ENCODE results near the gene TMEM272. TPM values are rescaled to one million over a fixed set of nuclear protein-coding genes. Genes with fewer than 3 reads are reported as not detected.

TMEM272 gene
- total RNA-seq, 6 donors from 2014 or later = 0.13 to 0.44 (median 0.17) TPM; not detected in 3

DNA sequence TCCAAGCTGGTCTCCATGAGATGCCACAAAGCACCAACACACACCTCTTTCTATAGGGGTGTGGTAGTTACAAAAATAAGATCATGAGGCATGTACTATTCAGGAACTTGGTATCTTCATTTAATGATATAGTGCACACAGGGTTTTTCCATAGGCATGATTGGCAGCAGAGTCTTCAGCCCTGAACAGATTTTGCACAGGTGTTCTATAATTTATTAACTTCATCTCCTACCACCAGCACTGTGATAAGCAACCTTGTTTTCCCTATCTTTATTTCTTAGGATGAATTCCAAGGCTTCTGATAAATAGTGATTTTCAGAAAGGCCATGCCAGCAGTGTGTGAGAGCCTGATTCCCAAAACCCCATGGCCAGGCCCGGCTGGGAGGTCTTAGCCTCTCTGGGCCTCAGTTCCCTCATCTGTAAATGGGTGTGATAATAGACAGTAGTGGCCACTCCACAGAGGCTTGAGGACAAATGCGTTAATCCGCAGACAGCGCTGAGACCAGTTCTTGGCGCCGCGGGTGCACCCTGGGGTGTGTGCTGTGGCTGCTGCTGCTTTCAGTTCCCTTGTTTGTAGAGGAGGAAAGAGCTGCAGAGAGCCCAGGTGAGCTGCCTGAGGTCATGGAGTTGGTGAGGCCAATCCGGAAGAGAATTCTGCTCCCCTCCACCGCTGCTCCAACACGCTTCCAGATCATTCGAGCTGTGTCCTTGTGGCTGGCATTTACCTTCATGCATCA, 74.1 kb downstream of the TMEM272 start:
- TF ChIP-seq POLR2AphosphoS5 (IDR thresholded peaks at IDR 0.05) (no peak), EP300 (IDR thresholded peaks at IDR 0.05) (no peak), POLR2A (IDR thresholded peaks at IDR 0.05) (no peak)
- TF ChIP-seq, protein P1, sequence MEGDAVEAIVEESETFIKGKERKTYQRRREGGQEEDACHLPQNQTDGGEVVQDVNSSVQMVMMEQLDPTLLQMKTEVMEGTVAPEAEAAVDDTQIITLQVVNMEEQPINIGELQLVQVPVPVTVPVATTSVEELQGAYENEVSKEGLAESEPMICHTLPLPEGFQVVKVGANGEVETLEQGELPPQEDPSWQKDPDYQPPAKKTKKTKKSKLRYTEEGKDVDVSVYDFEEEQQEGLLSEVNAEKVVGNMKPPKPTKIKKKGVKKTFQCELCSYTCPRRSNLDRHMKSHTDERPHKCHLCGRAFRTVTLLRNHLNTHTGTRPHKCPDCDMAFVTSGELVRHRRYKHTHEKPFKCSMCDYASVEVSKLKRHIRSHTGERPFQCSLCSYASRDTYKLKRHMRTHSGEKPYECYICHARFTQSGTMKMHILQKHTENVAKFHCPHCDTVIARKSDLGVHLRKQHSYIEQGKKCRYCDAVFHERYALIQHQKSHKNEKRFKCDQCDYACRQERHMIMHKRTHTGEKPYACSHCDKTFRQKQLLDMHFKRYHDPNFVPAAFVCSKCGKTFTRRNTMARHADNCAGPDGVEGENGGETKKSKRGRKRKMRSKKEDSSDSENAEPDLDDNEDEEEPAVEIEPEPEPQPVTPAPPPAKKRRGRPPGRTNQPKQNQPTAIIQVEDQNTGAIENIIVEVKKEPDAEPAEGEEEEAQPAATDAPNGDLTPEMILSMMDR (IDR thresholded peaks at IDR 0.05) = no peak
- Histone ChIP-seq H3K27ac (peak overlapping the region in 2 of 4 donors; percentile 65 to 68), H3K27me3 (no peaks in the 10 kb centered on the region), H3K4me1 (peaks cover 2 to 15% (median 9%) of the 10 kb centered on the region in 4 donors), H3K9me3 (no peaks in the 10 kb centered on the region), H3K36me3 (peaks cover 0 to 19% (median 2%) of the 10 kb centered on the region in 4 donors), H3K4me3 (no peak overlapping the region)
- ATAC-seq (ENCODE audit: low FRiP score in 2 of 2) = no peak
- 86 to 96% methylated on average over 11 of the region's 11 CpGs for WGBS, 2 donors
- DNase-seq = peak in 1 of 2 donors; percentile 52

DNA sequence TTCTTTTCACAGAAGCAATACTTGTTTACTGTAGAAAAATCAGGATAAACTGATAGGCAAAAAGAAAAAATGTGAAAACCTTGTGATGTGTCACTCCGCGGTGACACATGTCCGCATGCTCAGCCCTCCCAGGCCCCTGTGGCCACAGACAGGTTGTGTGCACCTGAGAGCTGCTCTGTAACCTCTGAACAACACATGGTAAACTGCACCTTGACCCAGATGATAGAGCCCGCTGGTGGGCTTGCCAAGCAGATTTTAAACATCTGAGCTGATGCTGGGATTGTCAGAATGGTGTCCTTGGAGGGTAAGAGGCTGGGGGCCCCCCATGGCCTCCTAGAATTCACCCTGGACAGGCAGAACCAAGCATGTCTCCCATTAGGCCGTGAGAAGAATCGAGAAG, 74.8 kb downstream of the TMEM272 start:
- 89 to 96% methylated on average over 6 of the region's 6 CpGs for WGBS, 2 donors
- peaks cover 3 to 16% (median 10%) of the 10 kb centered on the region in 4 donors for H3K4me1 ChIP-seq
- no peak for DNase-seq
- no peak for ATAC-seq (ENCODE audit: low FRiP score in 2 of 2)
- H3K4me3 ChIP-seq = no peak overlapping the region
- no peaks in the 10 kb centered on the region for H3K9me3 ChIP-seq
- peaks cover 0 to 19% (median 2%) of the 10 kb centered on the region in 4 donors for H3K36me3 ChIP-seq
- H3K27ac ChIP-seq = peak overlapping the region; percentile 20 to 68 (median 60)
- TF ChIP-seq, protein P1 (IDR thresholded peaks at IDR 0.05) = no peak
- TF ChIP-seq EP300 (IDR thresholded peaks at IDR 0.05) (no peak), POLR2A (IDR thresholded peaks at IDR 0.05) (no peak)
- H3K27me3 ChIP-seq = no peaks in the 10 kb centered on the region

DNA sequence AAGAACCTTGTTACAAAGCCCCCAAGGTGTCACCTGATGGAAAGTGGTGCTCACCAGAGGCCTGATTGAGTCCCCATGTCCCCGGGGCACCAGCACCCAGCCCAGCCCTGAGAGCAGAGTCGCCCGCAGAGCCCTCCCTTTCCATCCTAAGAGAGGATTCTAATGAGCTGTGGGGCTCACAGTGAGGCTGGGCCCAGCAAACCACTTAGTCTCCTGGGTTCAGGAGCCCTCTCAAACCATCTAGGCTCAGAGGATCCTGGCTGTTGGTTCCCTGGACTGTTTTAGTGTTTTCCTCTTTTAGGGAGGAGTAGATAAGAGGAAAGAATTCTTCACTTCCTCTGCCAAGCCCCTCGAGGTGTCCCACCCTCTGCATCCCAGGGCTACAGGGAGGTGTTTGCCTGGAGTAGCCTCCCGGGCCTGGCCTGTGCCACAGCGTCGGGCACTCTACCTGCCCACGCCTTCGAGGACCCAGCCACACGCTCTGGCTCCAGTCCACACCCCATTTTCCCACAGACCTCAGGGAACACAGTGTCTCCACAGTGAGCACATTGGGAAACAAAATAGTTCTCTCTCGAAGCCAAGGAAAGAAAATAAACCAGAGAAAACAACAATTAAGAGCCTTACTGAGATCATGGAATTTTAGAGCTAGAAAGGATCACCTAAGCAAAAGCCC, 75.4 kb downstream of the TMEM272 start:
- Histone ChIP-seq H3K4me3 (no peak overlapping the region), H3K9me3 (no peaks in the 10 kb centered on the region), H3K27ac (peak overlapping the region; percentile 37 to 68 (median 60)), H3K27me3 (no peaks in the 10 kb centered on the region), H3K36me3 (peaks cover 0 to 19% (median 2%) of the 10 kb centered on the region in 4 donors), H3K4me1 (peaks cover 9 to 22% (median 16%) of the 10 kb centered on the region in 4 donors)
- peak; percentile 69 to 76 for ATAC-seq (ENCODE audit: low FRiP score in 2 of 2)
- DNase-seq = peak; percentile 41 to 67
- WGBS, 2 donors = 53 to 60% methylated on average over 11 of the region's 11 CpGs
- TF ChIP-seq POLR2AphosphoS5 (IDR thresholded peaks at IDR 0.05) (peak in 1 of 2 donors; percentile 65), POLR2A (IDR thresholded peaks at IDR 0.05) (no peak), EP300 (IDR thresholded peaks at IDR 0.05) (peak in 3 of 4 donors; percentile 57 to 94 (median 87))
- TF ChIP-seq, protein P1 (IDR thresholded peaks at IDR 0.05) = no peak

DNA sequence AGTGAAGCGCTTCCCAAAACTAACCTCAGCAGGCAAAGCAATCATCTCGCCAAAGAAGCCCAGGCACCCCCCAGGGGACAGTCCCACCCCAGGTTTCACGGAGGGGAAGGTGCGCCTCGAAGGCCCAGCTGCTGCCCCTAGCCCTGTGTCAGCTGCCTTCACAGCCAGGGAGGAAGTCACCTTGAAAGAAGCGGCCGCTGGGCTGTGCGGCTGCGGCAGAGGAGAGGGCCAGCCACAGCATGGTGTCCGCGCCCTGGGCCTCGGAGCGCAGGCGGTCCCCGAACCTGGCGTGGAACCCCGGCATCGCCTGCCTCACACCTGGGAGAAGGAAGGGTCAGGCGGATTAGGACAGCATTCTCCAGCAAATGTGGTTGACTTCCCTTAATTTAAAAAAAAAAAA, 76.0 kb downstream of the TMEM272 start:
- Histone ChIP-seq H3K4me3 (no peak overlapping the region), H3K4me1 (peaks cover 15 to 28% (median 22%) of the 10 kb centered on the region in 4 donors), H3K9me3 (no peaks in the 10 kb centered on the region), H3K36me3 (peaks cover 0 to 19% (median 2%) of the 10 kb centered on the region in 4 donors), H3K27me3 (no peaks in the 10 kb centered on the region), H3K27ac (peak overlapping the region in 3 of 4 donors; percentile 37 to 65 (median 55))
- peak in 1 of 2 donors; percentile 75 for DNase-seq
- TF ChIP-seq EP300 (IDR thresholded peaks at IDR 0.05) (no peak), POLR2AphosphoS5 (IDR thresholded peaks at IDR 0.05) (no peak), POLR2A (IDR thresholded peaks at IDR 0.05) (no peak)
- TF ChIP-seq, protein P1 (IDR thresholded peaks at IDR 0.05) = no peak
- WGBS, 2 donors = 96 to 99% methylated on average over 14 to 19 of the region's 19 CpGs
- no peak for ATAC-seq (ENCODE audit: low FRiP score in 2 of 2)
